Measurements from ENCODE around the gene NFIB. TPM values are rescaled to one million over a fixed set of nuclear protein-coding genes. Genes with fewer than 3 reads are reported as not detected.

Gene NFIB
- polyA plus RNA-seq, 2 of the 4 experiments (the other 2 are of a cell fraction) = 10.7 to 21.7 TPM

- ChIA-PET POLR2A (no interaction called here), CTCF (interaction anchor here (0.8 kb wide), 1 partner anchor 107 kb away, joined by 3 read pairs; no protein-coding TSS in a partner anchor)
- no peak for DNase-seq (ENCODE audit: low read depth in 1 of 2, low spot score in 1 of 2)
- 92% methylated on average over 3 of the region's 3 CpGs for WGBS (ENCODE audit: missing lambda C conversion rate)
- no peak for FAIRE-seq
- Histone ChIP-seq H3K4me1 (peaks cover 30% of the 10 kb centered on the region), H3K27ac (no peak overlapping the region), H3K4me2 (no peak overlapping the region), H3K9me3 (no peaks in the 10 kb centered on the region), H3K4me3 (no peak overlapping the region)
- TF ChIP-seq CBX8 (IDR thresholded peaks at IDR 0.05) (no peak), CBX2 (IDR thresholded peaks at IDR 0.05; ENCODE audit: borderline replicate concordance, low read depth) (no peak), HMGXB4 (CRISPR knock-in tag; IDR thresholded peaks at IDR 0.05; ENCODE audit: borderline replicate concordance) (no peak), HOXA7 (CRISPR knock-in tag; IDR thresholded peaks at IDR 0.05) (no peak), POLR2A (IDR thresholded peaks at IDR 0.05; ENCODE audit: low read length) (no peak), RAD21 (conservative IDR thresholded peaks at IDR 0.05 in 1 of 2, IDR thresholded peaks at IDR 0.05 in 1 of 2) (no peak), PHF8 (IDR thresholded peaks at IDR 0.05; ENCODE audit: borderline replicate concordance, low read depth) (no peak), MYC (IDR thresholded peaks at IDR 0.05; ENCODE audit: borderline replicate concordance, low read length) (no peak), SREBF2 (IDR thresholded peaks at IDR 0.05) (no peak), KDM5A (IDR thresholded peaks at IDR 0.05) (no peak), TFCP2L1 (CRISPR knock-in tag; IDR thresholded peaks at IDR 0.05) (no peak), RCOR1 (IDR thresholded peaks at IDR 0.05; ENCODE audit: low read depth, low read length) (no peak), CHD2 (IDR thresholded peaks at IDR 0.05; ENCODE audit: low read length, partially characterized antibody) (no peak)
- no peak for ATAC-seq
Observed at GRCh38 chr9:14293801-14294200, 20.1 kb downstream of the NFIB start.

- H3K9me3 ChIP-seq = no peaks in the 10 kb centered on the region
- FAIRE-seq (no peak), ATAC-seq (no peak), DNase-seq (ENCODE audit: low read depth in 1 of 2, low spot score in 1 of 2) (no peak)
- H3K27ac ChIP-seq = no peak overlapping the region
- H3K4me3 ChIP-seq = no peak overlapping the region
- 31% methylated on average over 3 of the region's 3 CpGs for WGBS (ENCODE audit: missing lambda C conversion rate)
- ChIA-PET CTCF (no interaction called here), POLR2A (no interaction called here)
- no peak for TF ChIP-seq FOSB (CRISPR knock-in tag; IDR thresholded peaks at IDR 0.05)
- no peak for TF ChIP-seq ZFP36 (IDR thresholded peaks at IDR 0.05; ENCODE audit: borderline replicate concordance, partially characterized antibody)
- TF ChIP-seq CEBPB (IDR thresholded peaks at IDR 0.05) = no peak
- TF ChIP-seq TP53 (CRISPR knock-in tag; IDR thresholded peaks at IDR 0.05) = no peak
- no peak for TF ChIP-seq EHMT2 (IDR thresholded peaks at IDR 0.05; ENCODE audit: low read depth)
- TF ChIP-seq CHD4 (IDR thresholded peaks at IDR 0.05; ENCODE audit: borderline replicate concordance) = no peak
- no peak for TF ChIP-seq CBX8 (IDR thresholded peaks at IDR 0.05)
- no peak for TF ChIP-seq MAZ (IDR thresholded peaks at IDR 0.05; ENCODE audit: borderline replicate concordance, low read depth, low read length)
- TF ChIP-seq E2F6 (IDR thresholded peaks at IDR 0.05; ENCODE audit: borderline replicate concordance, low read depth) = no peak
- no peak for TF ChIP-seq NR3C1 (IDR thresholded peaks at IDR 0.05)
- no peak for TF ChIP-seq HEYL (CRISPR knock-in tag; IDR thresholded peaks at IDR 0.05)
- TF ChIP-seq HOXB5 (CRISPR knock-in tag; IDR thresholded peaks at IDR 0.05) = no peak
- no peak for TF ChIP-seq FOXS1 (CRISPR knock-in tag; IDR thresholded peaks at IDR 0.05)
- TF ChIP-seq KDM1A (IDR thresholded peaks at IDR 0.05; ENCODE audit: low read depth) = no peak
- TF ChIP-seq CHD2 (IDR thresholded peaks at IDR 0.05; ENCODE audit: low read length, partially characterized antibody) = no peak
- TF ChIP-seq ELK1 (IDR thresholded peaks at IDR 0.05; ENCODE audit: low read depth, low read length) = no peak
- no peak overlapping the region for H3K4me2 ChIP-seq
- H3K4me1 ChIP-seq = peaks cover 20% of the 10 kb centered on the region; the same call in 2 of the 3 replicates
Observed at GRCh38 chr9:14292181-14292739, 21.7 kb downstream of the NFIB start.

Measured in A549 (cell line).